GM20000 (cell line): ENCODE measurements around the gene ZBTB40.

Experiments
- DNase-seq: peaks from one replicate; pipeline ENCODE4 v3.0.0; 2012; ENCODE audit warnings: low spot score
- TF ChIP-seq, protein P1 (sequence below): IDR thresholded peaks from 2 replicates; pipeline ENCODE4 v1.5.1; 2012; ENCODE audit warnings: mild to moderate bottlenecking, control low read depth; ENCODE audit errors: extremely low read depth, missing control alignments

Gene ZBTB40

DNA sequence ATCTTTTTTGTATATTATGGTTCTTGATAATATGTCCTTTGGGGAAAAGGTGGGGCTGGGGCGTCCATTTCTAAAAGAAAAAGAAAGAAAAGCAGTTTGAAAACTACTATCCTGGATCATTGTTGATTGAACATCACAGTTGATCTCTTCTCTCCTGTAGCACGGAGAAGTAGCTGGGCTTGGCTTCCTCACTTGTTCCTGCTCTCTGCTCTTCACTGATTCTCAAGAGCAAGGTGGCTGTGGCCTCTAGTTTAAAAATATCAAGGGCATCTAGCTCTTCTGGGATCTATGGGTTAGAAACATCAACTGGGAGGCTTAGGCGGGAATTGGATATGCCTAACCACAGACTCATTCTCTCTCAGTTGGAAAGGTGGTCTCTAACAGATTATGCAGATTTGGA is 73.6 kb downstream of the ZBTB40 start:
- TF ChIP-seq, protein P1, sequence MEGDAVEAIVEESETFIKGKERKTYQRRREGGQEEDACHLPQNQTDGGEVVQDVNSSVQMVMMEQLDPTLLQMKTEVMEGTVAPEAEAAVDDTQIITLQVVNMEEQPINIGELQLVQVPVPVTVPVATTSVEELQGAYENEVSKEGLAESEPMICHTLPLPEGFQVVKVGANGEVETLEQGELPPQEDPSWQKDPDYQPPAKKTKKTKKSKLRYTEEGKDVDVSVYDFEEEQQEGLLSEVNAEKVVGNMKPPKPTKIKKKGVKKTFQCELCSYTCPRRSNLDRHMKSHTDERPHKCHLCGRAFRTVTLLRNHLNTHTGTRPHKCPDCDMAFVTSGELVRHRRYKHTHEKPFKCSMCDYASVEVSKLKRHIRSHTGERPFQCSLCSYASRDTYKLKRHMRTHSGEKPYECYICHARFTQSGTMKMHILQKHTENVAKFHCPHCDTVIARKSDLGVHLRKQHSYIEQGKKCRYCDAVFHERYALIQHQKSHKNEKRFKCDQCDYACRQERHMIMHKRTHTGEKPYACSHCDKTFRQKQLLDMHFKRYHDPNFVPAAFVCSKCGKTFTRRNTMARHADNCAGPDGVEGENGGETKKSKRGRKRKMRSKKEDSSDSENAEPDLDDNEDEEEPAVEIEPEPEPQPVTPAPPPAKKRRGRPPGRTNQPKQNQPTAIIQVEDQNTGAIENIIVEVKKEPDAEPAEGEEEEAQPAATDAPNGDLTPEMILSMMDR: no peak

DNA sequence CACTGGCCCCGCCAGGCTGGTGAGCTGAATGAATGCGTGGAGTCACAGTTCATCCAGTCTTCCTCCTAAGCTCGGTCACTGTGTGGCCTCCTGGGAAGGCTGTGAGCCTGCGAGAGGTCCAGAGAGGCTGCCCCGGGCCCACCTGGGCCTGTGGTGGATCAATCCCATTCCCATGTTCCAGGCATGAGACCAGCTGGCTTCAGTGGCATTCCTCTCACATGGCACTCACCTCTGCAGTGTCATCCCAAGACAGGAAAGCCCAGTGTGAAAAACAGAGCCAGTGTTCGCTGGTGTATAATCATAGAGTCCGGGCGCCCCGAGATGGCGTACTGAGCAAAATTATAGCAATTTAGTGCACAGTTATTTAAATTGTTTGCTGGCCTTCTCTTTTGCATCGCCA is 74.0 kb downstream of the ZBTB40 start:
- DNase-seq: no peak

More for the DNA sequence above, 73.6 kb downstream of the ZBTB40 start:
- no peak for DNase-seq

DNA sequence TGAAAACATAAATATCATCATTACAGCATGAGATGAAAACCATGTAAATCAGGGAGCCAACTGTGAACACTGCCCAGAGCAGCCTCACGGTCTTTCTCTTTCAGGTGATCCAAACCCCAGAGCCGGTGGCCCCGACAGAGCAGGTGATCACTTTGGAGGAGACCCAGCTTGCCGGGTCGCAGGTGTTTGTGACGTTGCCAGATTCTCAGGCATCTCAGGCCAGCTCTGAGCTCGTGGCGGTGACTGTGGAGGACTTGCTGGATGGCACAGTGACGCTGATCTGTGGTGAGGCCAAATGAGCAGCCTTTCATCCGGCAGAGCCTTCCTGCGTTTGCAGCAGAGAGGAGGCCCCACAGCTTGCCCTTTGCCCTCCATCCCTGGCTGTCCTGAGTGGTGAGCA is 74.4 kb downstream of the ZBTB40 start:
- TF ChIP-seq, protein P1: no peak
- DNase-seq: no peak

More for the DNA sequence above, 74.0 kb downstream of the ZBTB40 start:
- TF ChIP-seq, protein P1: no peak

DNA sequence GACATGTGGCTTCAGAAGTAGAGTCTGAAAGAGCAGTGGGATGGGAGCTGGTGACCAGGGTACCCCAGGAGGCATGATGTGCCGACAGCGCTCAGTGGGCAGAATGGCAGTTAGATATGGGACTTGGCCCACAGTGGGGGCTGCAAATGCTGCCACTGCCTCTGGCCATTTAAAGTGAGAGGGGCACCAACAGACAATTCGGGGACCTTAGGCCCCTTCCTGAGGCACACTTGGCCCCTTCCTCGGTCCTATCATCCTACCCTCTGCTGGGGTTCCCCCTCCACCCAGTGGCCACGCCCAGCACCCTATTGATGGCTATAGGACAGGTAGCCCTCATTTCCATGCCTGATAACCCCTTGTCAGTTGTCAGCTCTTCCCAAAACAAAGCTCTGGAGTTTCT is 75.0 kb downstream of the ZBTB40 start:
- TF ChIP-seq, protein P1: no peak
- no peak for DNase-seq

DNA sequence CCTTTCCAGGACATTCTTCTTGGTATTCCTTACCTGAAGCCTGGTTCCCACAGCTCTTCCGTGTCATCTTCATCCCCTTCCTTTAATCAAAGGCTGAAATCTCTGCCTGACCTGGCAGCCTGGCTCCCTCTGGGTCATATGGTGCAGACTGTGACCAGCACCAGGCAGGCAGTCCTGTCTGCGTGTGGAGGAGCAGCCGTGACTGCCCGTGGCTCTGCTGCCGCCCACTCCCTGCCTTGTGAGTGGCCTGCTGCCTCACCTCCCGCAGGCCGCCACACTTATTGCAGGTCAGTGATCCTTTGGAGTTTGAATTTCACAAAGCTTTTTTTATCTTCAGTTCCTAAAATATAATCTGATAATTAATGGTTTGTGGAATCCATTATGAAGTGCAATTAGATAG is 75.5 kb downstream of the ZBTB40 start:
- no peak for DNase-seq
- TF ChIP-seq, protein P1: no peak

DNA sequence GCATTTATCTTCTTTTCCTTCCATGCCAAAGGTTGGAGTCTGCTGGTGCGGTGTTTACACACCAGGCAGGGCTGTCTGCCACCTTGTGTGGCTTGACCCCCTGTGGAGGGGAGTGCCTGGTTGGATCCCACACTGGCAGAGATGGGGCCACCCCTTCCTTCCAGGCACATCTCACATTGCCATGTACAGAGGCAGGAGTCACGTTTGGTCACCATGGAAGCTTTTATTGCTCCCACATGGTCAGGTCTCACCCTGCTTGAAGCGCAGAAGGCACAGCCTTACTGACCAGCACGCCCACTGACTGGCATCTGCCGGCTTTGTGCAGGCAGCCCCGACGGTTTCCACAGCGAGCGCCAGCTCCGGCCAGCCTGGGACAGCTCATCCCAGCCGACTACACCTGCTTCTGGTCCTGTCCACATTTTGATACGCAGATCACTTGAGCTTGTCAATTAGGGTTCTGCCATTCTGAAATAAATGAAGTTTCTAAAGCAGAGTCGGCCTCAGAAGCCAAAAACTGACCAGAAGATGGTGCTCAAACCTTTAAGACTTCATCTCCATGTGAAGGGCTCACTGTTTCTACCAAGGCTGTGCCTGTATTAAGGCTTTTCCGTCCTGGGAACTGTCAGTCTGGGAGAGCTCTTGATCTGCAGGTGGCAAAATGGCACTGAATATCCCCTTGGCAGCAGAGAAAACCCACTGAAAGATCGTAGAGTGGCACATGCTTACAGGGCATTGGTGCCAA is 76.1 kb downstream of the ZBTB40 start:
- no peak for DNase-seq
- TF ChIP-seq, protein P1: no peak

DNA sequence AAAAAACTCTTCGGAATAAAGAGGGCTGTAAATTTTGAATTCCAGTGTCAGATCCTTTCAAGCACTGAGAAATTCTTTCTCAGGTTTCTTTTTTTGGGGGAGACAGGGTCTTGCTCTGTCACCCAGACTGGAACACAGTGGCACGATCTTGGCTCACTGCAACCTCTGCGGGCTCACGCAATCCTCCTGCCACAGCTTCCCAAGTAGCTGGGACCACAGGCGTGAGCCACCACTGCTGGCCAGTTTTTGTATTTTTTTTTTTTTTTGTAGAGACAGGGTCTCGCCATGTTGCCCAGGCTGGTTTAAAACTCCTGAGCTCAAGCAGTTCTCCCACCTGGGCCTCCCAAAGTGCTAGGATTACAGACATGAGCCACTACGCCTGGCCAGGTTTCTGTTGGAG is 76.8 kb downstream of the ZBTB40 start:
- no peak for DNase-seq
- TF ChIP-seq, protein P1: no peak
